Calu3 (cell line): ENCODE data around the gene PJA1. TPM values are rescaled to one million over a fixed set of nuclear protein-coding genes. Genes with fewer than 3 reads are reported as not detected.

ENCODE experiments used
- BruUV-seq: library from RNA; stranded (reverse); fragments of 400-500 nt; replicated peaks from 2 replicates; lab custom pipeline; 2021; lab: Mats Ljungman, UMichigan
- CTCF ChIA-PET: fragments of 300-600 bp; sonication (Branson Sonifier 250); formaldehyde crosslinking; loops from one replicate; lab custom pipeline; 2022; ENCODE audit warnings: antibody characterized with exemption; lab: Charles Lee
- DNase-seq: peaks from one replicate; pipeline ENCODE4 v3.0.0; 2022
- H3K27ac Mint-ChIP-seq: one replicate; pipeline ENCODE4 v1.8.0; 2022; ENCODE audit warnings: mixed read lengths; ENCODE audit not compliant: unreplicated experiment
- H3K27me3 Mint-ChIP-seq: one replicate; pipeline ENCODE4 v1.8.0; 2022; ENCODE audit warnings: mixed read lengths; ENCODE audit not compliant: unreplicated experiment
- H3K36me3 Mint-ChIP-seq: one replicate; pipeline ENCODE4 v1.8.0; 2022; ENCODE audit warnings: mild to moderate bottlenecking, moderate library complexity, mixed read lengths; ENCODE audit not compliant: insufficient read depth, unreplicated experiment
- H3K4me1 Mint-ChIP-seq: one replicate; pipeline ENCODE4 v1.8.0; 2022; ENCODE audit warnings: mild to moderate bottlenecking, low read depth, mixed read lengths; ENCODE audit not compliant: unreplicated experiment
- H3K4me3 Mint-ChIP-seq: one replicate; pipeline ENCODE4 v1.8.0; 2022; ENCODE audit warnings: mild to moderate bottlenecking, low read depth, moderate library complexity, mixed read lengths; ENCODE audit not compliant: unreplicated experiment
- H3K9me3 Mint-ChIP-seq: one replicate; pipeline ENCODE4 v1.8.0; 2022; ENCODE audit warnings: low read depth, mixed read lengths; ENCODE audit not compliant: unreplicated experiment
- CTCF ChIP-seq: fragments of 200-600 bp; IDR thresholded peaks from one replicate; pipeline ENCODE4 v1.8.0; 2022; ENCODE audit warnings: antibody characterized with exemption; ENCODE audit not compliant: unreplicated experiment
- intact Hi-C: fragments of 100-400 bp; cut with micrococcal nuclease; formaldehyde crosslinking; loops from one replicate; pipeline ENCODE4 v1.10.0; 2022; ENCODE audit not compliant: unreplicated experiment
- total RNA-seq: library from RNA; stranded (reverse); gene quantifications from 2 replicates; pipeline ENCODE4 v1.2.3, GENCODE V29; 2022

PJA1 gene
- total RNA-seq, 1 experiment from 2014 or later: 45.6 TPM

- BruUV-seq: no TSS peak
- H3K27ac Mint-ChIP-seq: no peak overlapping the region
- DNase-seq: no peak
- no peak overlapping the region for H3K4me3 Mint-ChIP-seq
- H3K9me3 Mint-ChIP-seq: no peaks in the 10 kb centered on the region
- intact Hi-C loops: no loop called here
- no peaks in the 10 kb centered on the region for H3K27me3 Mint-ChIP-seq
- no peak for TF ChIP-seq CTCF
- peaks cover 35% of the 10 kb centered on the region for H3K4me1 Mint-ChIP-seq
- CTCF ChIA-PET: no interaction called here
- H3K36me3 Mint-ChIP-seq: peaks cover 31% of the 10 kb centered on the region
Measured at GRCh38 chrX:69161786-69162349, 3.4 kb downstream of the PJA1 start.

GRCh38 chrX:69161371-69161770 lies 3.9 kb downstream of the PJA1 start:
- Mint-ChIP-seq H3K4me3 (no peak overlapping the region), H3K9me3 (no peaks in the 10 kb centered on the region), H3K27ac (no peak overlapping the region), H3K36me3 (peaks cover 31% of the 10 kb centered on the region), H3K27me3 (no peaks in the 10 kb centered on the region), H3K4me1 (peaks cover 35% of the 10 kb centered on the region)
- BruUV-seq: no TSS peak
- intact Hi-C loops: no loop called here
- no peak for TF ChIP-seq CTCF
- CTCF ChIA-PET: no interaction called here
- no peak for DNase-seq

GRCh38 chrX:69158166-69158980 lies 6.9 kb downstream of the PJA1 start:
- Mint-ChIP-seq H3K36me3 (peaks cover 7% of the 10 kb centered on the region), H3K27me3 (no peaks in the 10 kb centered on the region), H3K9me3 (no peaks in the 10 kb centered on the region), H3K4me1 (peaks cover 31% of the 10 kb centered on the region), H3K4me3 (no peak overlapping the region), H3K27ac (no peak overlapping the region)
- CTCF ChIA-PET: interaction anchor here (0.6 to 1.8 kb wide), 2 partner anchors 229 to 330 kb away, joined by 3 to 8 read pairs; partner anchors contain the start of gene EFNB1
- DNase-seq: peak; percentile 74
- BruUV-seq: no TSS peak
- intact Hi-C loops: loop anchor here (5.0 to 10.0 kb wide), 2 partner anchors 126 to 229 kb away; no protein-coding TSS in a partner anchor
- TF ChIP-seq CTCF: peak; percentile 58

- BruUV-seq: no TSS peak
Measured at GRCh38 chrX:69156638-69157037, 8.6 kb downstream of the PJA1 start.

More at GRCh38 chrX:69156638-69157037, 8.6 kb downstream of the PJA1 start:
- no peak for DNase-seq
- no peaks in the 10 kb centered on the region for H3K9me3 Mint-ChIP-seq
- H3K4me3 Mint-ChIP-seq: no peak overlapping the region
- peaks cover 24% of the 10 kb centered on the region for H3K4me1 Mint-ChIP-seq
- intact Hi-C loops: loop anchor here (5.0 to 10.0 kb wide), 2 partner anchors 128 to 231 kb away; no protein-coding TSS in a partner anchor
- no peaks in the 10 kb centered on the region for H3K27me3 Mint-ChIP-seq
- no peak for TF ChIP-seq CTCF
- H3K36me3 Mint-ChIP-seq: no peaks in the 10 kb centered on the region
- no peak overlapping the region for H3K27ac Mint-ChIP-seq
- CTCF ChIA-PET: interaction anchor here (0.7 kb wide), 1 partner anchor 126 kb away, joined by 4 read pairs; no protein-coding TSS in a partner anchor
